Measurements from ENCODE around the gene SYNGR3. TPM values are rescaled to one million over a fixed set of nuclear protein-coding genes. Genes with fewer than 3 reads are reported as not detected.

SYNGR3 gene
- total RNA-seq, 1 donor from 2014 or later = 6.0 TPM

- Histone ChIP-seq H3K4me2 (ENCODE audit: low read length) (peak overlapping the region; percentile 95), H2AFZ (ENCODE audit: low read depth, low read length) (peak overlapping the region; percentile 74), H3K27ac (ENCODE audit: low read depth, low read length) (no peak overlapping the region), H3K4me1 (ENCODE audit: insufficient read depth, low read length) (peaks cover 28% of the 10 kb centered on the region), H3K27me3 (ENCODE audit: insufficient read depth, low read length) (no peaks in the 10 kb centered on the region), H3K36me3 (ENCODE audit: insufficient read depth, low read length) (peaks cover 7% of the 10 kb centered on the region), H4K20me1 (ENCODE audit: insufficient read depth, low read length) (peaks cover 36% of the 10 kb centered on the region), H3K79me2 (ENCODE audit: insufficient read depth, low read length) (peaks cover 44% of the 10 kb centered on the region), H3K9me3 (ENCODE audit: insufficient read depth, low read depth, low read length) (no peaks in the 10 kb centered on the region), H3K9ac (ENCODE audit: low read length) (peak overlapping the region; percentile 94), H3K4me3 (ENCODE audit: insufficient read depth, low read depth, low read length) (peak overlapping the region; percentile 91)
- H3K27ac Mint-ChIP-seq (ENCODE audit: unreplicated experiment) = no peak overlapping the region
- no peaks in the 10 kb centered on the region for H3K9me3 Mint-ChIP-seq (ENCODE audit: unreplicated experiment)
- peaks cover 4% of the 10 kb centered on the region for H3K27me3 Mint-ChIP-seq (ENCODE audit: low read depth, unreplicated experiment)
- peaks cover 16% of the 10 kb centered on the region for H3K4me1 Mint-ChIP-seq (ENCODE audit: low read depth, unreplicated experiment)
- DNase-seq (ENCODE audit: low read depth) (no peak), FAIRE-seq (no peak)
- TF ChIP-seq CTCF (IDR thresholded peaks at IDR 0.05; ENCODE audit: insufficient read depth, low read depth, low read length) (no peak), EZH2 (IDR thresholded peaks at IDR 0.05; ENCODE audit: insufficient read depth, low read length) (no peak)
- H3K4me3 Mint-ChIP-seq (ENCODE audit: unreplicated experiment) = peak overlapping the region; percentile 75
- peaks cover 15% of the 10 kb centered on the region for H3K36me3 Mint-ChIP-seq (ENCODE audit: low read depth, unreplicated experiment)
These were observed 31.0 kb upstream of the SYNGR3 start for GRCh38 chr16:1958715-1959268.

GRCh38 chr16:1959269-1960039, 30.3 kb upstream of the SYNGR3 start, which contains the start of gene NDUFB10:
TSS of gene NDUFB10 (plus strand) at chr16:1959538. CDS start at chr16:1959625, 87 bp downstream.
- H3K27me3 Mint-ChIP-seq (ENCODE audit: low read depth, unreplicated experiment) = peaks cover 4% of the 10 kb centered on the region
- Histone ChIP-seq H2AFZ (ENCODE audit: low read depth, low read length) (peak within 1 kb of the TSS; percentile 74), H3K27ac (ENCODE audit: low read depth, low read length) (peak within 1 kb of the TSS; percentile 70), H4K20me1 (ENCODE audit: insufficient read depth, low read length) (peaks cover 42% of the 10 kb centered on the region), H3K79me2 (ENCODE audit: insufficient read depth, low read length) (peaks cover 50% of the 10 kb centered on the region), H3K9me3 (ENCODE audit: insufficient read depth, low read depth, low read length) (no peaks in the 10 kb centered on the region), H3K4me2 (ENCODE audit: low read length) (peak within 1 kb of the TSS; percentile 95), H3K9ac (ENCODE audit: low read length) (peak within 1 kb of the TSS; percentile 94), H3K27me3 (ENCODE audit: insufficient read depth, low read length) (no peaks in the 10 kb centered on the region), H3K36me3 (ENCODE audit: insufficient read depth, low read length) (peaks cover 9% of the 10 kb centered on the region), H3K4me1 (ENCODE audit: insufficient read depth, low read length) (peaks cover 29% of the 10 kb centered on the region), H3K4me3 (ENCODE audit: insufficient read depth, low read depth, low read length) (peak within 1 kb of the TSS; percentile 91)
- DNase-seq (ENCODE audit: low read depth) = peak; percentile 70
- H3K36me3 Mint-ChIP-seq (ENCODE audit: low read depth, unreplicated experiment) = peaks cover 18% of the 10 kb centered on the region
- no peak for FAIRE-seq
- peaks cover 16% of the 10 kb centered on the region for H3K4me1 Mint-ChIP-seq (ENCODE audit: low read depth, unreplicated experiment)
- H3K27ac Mint-ChIP-seq (ENCODE audit: unreplicated experiment) = peak within 1 kb of the TSS; percentile 88
- peak within 1 kb of the TSS; percentile 95 for H3K4me3 Mint-ChIP-seq (ENCODE audit: unreplicated experiment)
- no peak for TF ChIP-seq EZH2 (IDR thresholded peaks at IDR 0.05; ENCODE audit: insufficient read depth, low read length)
- TF ChIP-seq CTCF (IDR thresholded peaks at IDR 0.05; ENCODE audit: insufficient read depth, low read depth, low read length) = peak; percentile 54
- H3K9me3 Mint-ChIP-seq (ENCODE audit: unreplicated experiment) = no peaks in the 10 kb centered on the region
